ENCODE measurements around the gene TOMM5. TPM values are rescaled to one million over a fixed set of nuclear protein-coding genes. Genes with fewer than 3 reads are reported as not detected.

The TOMM5 gene
- total RNA-seq, 3 donors from 2014 or later, result 71.9 to 105 (median 72.0) TPM

GRCh38 chr9:37547328-37547878 is 45.0 kb downstream of the TOMM5 start:
- no peaks in the 10 kb centered on the region for H3K9me3 ChIP-seq
- no peaks in the 10 kb centered on the region for H3K27me3 ChIP-seq
- no peaks in the 10 kb centered on the region for H3K36me3 ChIP-seq
- TF ChIP-seq POLR2AphosphoS5 (IDR thresholded peaks at IDR 0.05) (no peak), CTCF (IDR thresholded peaks at IDR 0.05) (no peak), POLR2A (IDR thresholded peaks at IDR 0.05) (no peak)
- no peaks in the 10 kb centered on the region for H3K4me1 ChIP-seq
- no peak for DNase-seq (ENCODE audit: low spot score in 2 of 2)
- intact Hi-C loops (cut with DNase I; ENCODE audit: low total_unique reads), result no loop called here
- H3K27ac ChIP-seq, result no peak overlapping the region
- H3K4me3 ChIP-seq, result no peak overlapping the region

- H3K27ac ChIP-seq, result no peak overlapping the region
- DNase-seq (ENCODE audit: low spot score in 2 of 2), result no peak
- no peak overlapping the region for H3K4me3 ChIP-seq
- no peaks in the 10 kb centered on the region for H3K36me3 ChIP-seq
- no peaks in the 10 kb centered on the region for H3K27me3 ChIP-seq
- no peak for TF ChIP-seq POLR2AphosphoS5 (IDR thresholded peaks at IDR 0.05)
- H3K9me3 ChIP-seq, result no peaks in the 10 kb centered on the region
- H3K4me1 ChIP-seq, result no peaks in the 10 kb centered on the region
- intact Hi-C loops (cut with DNase I; ENCODE audit: low total_unique reads), result loop anchor here (2.0 kb wide), 1 partner anchor 45 kb away; no protein-coding TSS in a partner anchor
These were observed 48.9 kb downstream of the TOMM5 start for GRCh38 chr9:37543468-37543867.

DNA sequence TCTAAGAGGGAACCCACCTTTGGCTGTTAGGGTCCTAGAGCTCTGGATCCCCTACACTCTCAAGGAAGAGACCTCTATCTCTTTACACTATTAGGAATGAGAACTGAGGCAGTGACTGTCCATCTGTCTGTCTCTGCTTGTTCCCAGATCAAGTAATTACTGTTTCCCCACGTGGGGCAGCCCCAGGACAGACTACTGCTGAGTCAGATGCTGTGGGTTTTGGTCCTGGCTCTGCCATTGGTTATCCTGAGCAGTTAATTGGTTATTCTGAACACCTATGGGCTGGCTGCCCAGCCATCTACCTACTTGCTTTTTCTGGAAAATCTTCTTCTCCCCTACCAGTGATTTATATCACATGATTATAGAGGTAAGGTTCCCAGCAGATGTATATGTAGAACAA is 49.5 kb downstream of the TOMM5 start:
- intact Hi-C loops (cut with DNase I; ENCODE audit: low total_unique reads), result loop anchor here (2.0 kb wide), 1 partner anchor 44 kb away; no protein-coding TSS in a partner anchor
- DNase-seq (ENCODE audit: low spot score in 2 of 2), result no peak
- Histone ChIP-seq H3K4me3 (no peak overlapping the region), H3K9me3 (no peaks in the 10 kb centered on the region), H3K27me3 (no peaks in the 10 kb centered on the region), H3K4me1 (no peaks in the 10 kb centered on the region), H3K36me3 (no peaks in the 10 kb centered on the region), H3K27ac (no peak overlapping the region)
- TF ChIP-seq CTCF (IDR thresholded peaks at IDR 0.05), result no peak
- TF ChIP-seq POLR2A (IDR thresholded peaks at IDR 0.05), result no peak

DNA sequence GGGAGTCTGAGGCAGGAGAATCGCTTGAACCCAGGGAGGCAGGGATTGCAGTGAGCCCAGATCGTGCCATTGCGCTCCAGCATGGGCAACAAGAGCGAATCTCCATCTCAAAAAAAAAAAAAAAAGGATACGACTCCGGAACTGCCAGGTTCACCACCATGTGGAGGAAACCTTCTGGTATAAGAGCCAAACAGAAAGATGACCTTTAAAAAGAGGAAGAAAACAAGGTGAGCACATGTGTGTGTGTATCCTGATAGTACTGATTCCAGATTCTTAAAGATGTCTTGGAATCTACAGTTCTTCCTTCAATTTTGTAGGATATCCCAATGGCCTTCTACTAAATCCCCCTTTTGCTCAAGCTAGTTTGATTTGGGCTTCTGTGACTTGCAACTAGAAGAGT is 49.9 kb downstream of the TOMM5 start:
- Histone ChIP-seq H3K36me3 (no peaks in the 10 kb centered on the region), H3K27me3 (no peaks in the 10 kb centered on the region), H3K4me3 (no peak overlapping the region), H3K4me1 (no peaks in the 10 kb centered on the region), H3K27ac (no peak overlapping the region), H3K9me3 (no peaks in the 10 kb centered on the region)
- DNase-seq (ENCODE audit: low spot score in 2 of 2), result no peak
- intact Hi-C loops (cut with DNase I; ENCODE audit: low total_unique reads), result loop anchor here (2.0 kb wide), 1 partner anchor 44 kb away; no protein-coding TSS in a partner anchor
- no peak for TF ChIP-seq POLR2AphosphoS5 (IDR thresholded peaks at IDR 0.05)
- TF ChIP-seq POLR2A (IDR thresholded peaks at IDR 0.05), result no peak
- no peak for TF ChIP-seq CTCF (IDR thresholded peaks at IDR 0.05)

- DNase-seq (ENCODE audit: low spot score in 2 of 2), result no peak
- Histone ChIP-seq H3K4me1 (no peaks in the 10 kb centered on the region), H3K4me3 (no peak overlapping the region), H3K9me3 (no peaks in the 10 kb centered on the region), H3K27ac (peak overlapping the region; percentile 28 to 33), H3K36me3 (no peaks in the 10 kb centered on the region), H3K27me3 (no peaks in the 10 kb centered on the region)
- TF ChIP-seq POLR2A (IDR thresholded peaks at IDR 0.05), result no peak
- no peak for TF ChIP-seq POLR2AphosphoS5 (IDR thresholded peaks at IDR 0.05)
- TF ChIP-seq CTCF (IDR thresholded peaks at IDR 0.05), result no peak
- intact Hi-C loops (cut with DNase I; ENCODE audit: low total_unique reads), result no loop called here
These were observed 50.9 kb downstream of the TOMM5 start for GRCh38 chr9:37541465-37541864.
